ENCODE data around the gene MRPL1.

DNA sequence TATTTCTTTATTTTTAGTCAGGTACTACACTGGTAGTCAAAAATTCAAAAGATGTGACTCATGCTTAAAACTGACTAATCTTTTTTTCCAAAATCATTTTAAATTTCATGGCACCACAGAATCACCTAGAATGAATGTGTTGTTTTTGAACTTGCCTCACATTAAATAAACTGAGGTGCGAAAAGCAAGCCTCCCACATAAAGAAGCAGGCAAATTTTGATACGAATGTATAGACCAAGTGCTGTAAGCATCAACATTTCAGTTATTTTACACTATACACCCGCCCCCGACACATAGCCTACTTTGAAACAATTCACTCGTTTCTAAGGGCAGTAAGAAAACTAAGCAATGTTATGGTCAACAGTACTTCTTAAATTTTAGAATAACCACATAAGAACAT, 94.3 kb downstream of the MRPL1 start:
- TF ChIP-seq CTCF (conservative IDR thresholded peaks at IDR 0.05 in 1 of 2, IDR thresholded peaks at IDR 0.05 in 1 of 2; ENCODE audit: low read depth in 1 of 2, low read length in 2 of 2) (no peak), EZH2 (IDR thresholded peaks at IDR 0.05; ENCODE audit: low read length, missing control alignments) (no peak)

All from fibroblast of lung (primary cell).